Mesothelial cell of epicardium (in vitro differentiated cells): ENCODE results near the gene ABHD16A. TPM values are rescaled to one million over a fixed set of nuclear protein-coding genes. Genes with fewer than 3 reads are reported as not detected.
A peak's percentile ranks its signal among the peaks of the same experiment; 100 is the strongest.

Experiments
- DNase-seq, 2 experiments: peaks; one replicate each; pipeline ENCODE4 v3.0.0; 2021; ENCODE audit warnings: low spot score in 2 of 2; ENCODE audit not compliant: unreplicated experiment in 2 of 2
- H3K27ac Mint-ChIP-seq: 2 replicates; pipeline ENCODE4 v1.8.0; 2021; ENCODE audit warnings: mixed read lengths
- H3K27me3 Mint-ChIP-seq: 2 replicates; pipeline ENCODE4 v1.8.0; 2021; ENCODE audit warnings: low read depth, mixed read lengths
- H3K36me3 Mint-ChIP-seq: 2 replicates; pipeline ENCODE4 v1.8.0; 2021; ENCODE audit warnings: mixed read lengths
- H3K4me1 Mint-ChIP-seq: 2 replicates; pipeline ENCODE4 v1.8.0; 2021; ENCODE audit warnings: mixed read lengths
- H3K4me3 Mint-ChIP-seq: 2 replicates; pipeline ENCODE4 v1.8.0; 2021; ENCODE audit warnings: mild to moderate bottlenecking, moderate library complexity, mixed read lengths
- H3K9me3 Mint-ChIP-seq: 2 replicates; pipeline ENCODE4 v1.8.0; 2021; ENCODE audit warnings: mixed read lengths
- CTCF ChIP-seq: fragments of 200-600 bp; sonication (generic); IDR thresholded peaks from one replicate; pipeline ENCODE4 v1.5.0; 2021; ENCODE audit warnings: antibody characterized with exemption; ENCODE audit not compliant: unreplicated experiment
- total RNA-seq: library from RNA; stranded (reverse); gene quantifications from 3 replicates; pipeline ENCODE4 v1.2.1, GENCODE V29; 2021

ABHD16A gene
- total RNA-seq, 1 donor from 2014 or later = 54.1 TPM

- H3K4me1 Mint-ChIP-seq = peaks cover 47% of the 10 kb centered on the region
- peak; percentile 89 to 93 for DNase-seq
- no peak for TF ChIP-seq CTCF
- peak within 1 kb of the TSS; percentile 95 for H3K27ac Mint-ChIP-seq
- no peaks in the 10 kb centered on the region for H3K27me3 Mint-ChIP-seq
- peaks cover 18% of the 10 kb centered on the region for H3K36me3 Mint-ChIP-seq
- H3K4me3 Mint-ChIP-seq = peak within 1 kb of the TSS; percentile 86
- H3K9me3 Mint-ChIP-seq = no peaks in the 10 kb centered on the region
Observed at GRCh38 chr6:31665501-31666336, 37.4 kb downstream of the ABHD16A start, which contains the start of gene CSNK2B. CSNK2B (plus strand) TSS chr6:31666080; CDS start chr6:31666832, 752 bp downstream.

DNA sequence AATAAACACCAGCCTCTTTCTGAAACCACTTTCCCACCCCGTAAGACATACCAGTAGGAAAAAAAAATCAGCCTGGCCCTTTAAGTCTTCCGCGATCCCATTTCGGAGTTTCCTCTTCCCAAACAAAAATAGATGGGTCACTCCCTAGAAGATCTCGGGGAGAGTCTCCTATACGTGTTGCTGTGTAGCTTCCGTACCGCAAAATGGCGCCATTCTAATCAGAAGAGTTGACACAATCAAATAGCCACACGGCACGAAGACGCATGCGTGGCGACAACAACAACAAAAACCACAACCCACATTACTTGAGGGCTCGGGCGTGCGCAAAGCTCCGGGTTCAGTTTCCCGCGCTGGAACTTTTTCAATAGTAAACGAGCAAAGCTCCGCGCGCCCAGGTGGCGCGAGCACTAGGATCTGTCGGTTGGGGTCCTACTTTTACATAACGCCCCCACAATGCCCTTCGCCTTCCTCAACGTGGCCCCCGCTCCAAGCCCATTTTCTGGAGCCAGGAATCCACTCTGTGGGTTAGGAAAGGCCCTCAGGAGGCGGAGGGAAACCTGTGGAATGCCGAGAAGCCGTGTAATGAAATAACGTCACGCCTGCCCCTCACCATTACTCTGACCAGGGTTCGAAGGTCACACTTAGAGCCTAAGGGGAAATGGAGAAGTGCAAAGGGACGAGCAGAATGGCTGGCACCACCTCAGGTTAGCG is 38.2 kb downstream of the ABHD16A start, which contains the start of gene GPANK1:
Gene GPANK1, minus strand, starts transcription at position 208 of the 711 bp plus-strand sequence. CDS start 519 bp downstream, outside the sequence.
- peak; percentile 61 to 82 for DNase-seq

DNA sequence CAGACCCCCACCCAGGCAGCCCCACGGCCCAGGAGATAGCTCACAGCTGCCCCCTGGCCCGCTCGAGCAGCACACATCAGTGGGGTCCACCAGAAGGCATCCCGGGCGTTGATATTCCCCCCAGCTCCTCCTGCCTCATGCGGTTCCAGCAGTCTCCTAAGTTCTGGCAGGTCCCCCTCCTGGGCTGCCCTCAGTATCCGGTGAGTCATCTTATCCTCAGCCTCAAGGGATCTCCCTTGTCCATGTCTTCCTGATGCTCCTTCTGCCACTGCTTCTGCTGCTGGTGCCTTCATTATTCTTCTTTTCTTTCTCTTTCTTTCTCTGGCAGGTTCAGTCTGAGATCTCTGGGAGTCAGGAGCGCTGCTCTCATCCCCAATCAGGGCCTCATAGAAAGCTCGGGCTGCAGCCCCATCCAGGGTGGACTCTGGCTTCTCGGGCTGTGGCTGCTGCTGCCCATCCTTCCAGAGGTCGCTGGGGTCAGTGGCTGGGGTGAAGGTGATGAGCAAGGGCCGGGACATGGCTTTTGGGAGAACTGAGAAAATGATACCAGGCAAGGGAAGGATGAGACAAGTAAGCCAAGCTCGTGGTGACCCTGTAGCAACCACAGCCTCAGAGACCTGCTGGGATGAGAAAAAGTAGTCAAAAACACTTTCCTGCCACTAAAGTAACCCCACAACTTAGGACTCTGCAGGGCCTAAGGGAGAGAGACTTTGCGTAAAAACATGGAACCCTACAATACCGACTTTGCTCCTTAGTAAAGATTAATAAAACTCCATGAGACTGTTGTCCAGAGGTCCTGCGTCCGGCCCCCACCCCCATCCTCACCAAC is 38.9 kb downstream of the ABHD16A start:
- Mint-ChIP-seq H3K36me3 (peaks cover 10% of the 10 kb centered on the region), H3K4me1 (peaks cover 58% of the 10 kb centered on the region), H3K9me3 (no peaks in the 10 kb centered on the region), H3K27me3 (no peaks in the 10 kb centered on the region), H3K4me3 (peak overlapping the region; percentile 86), H3K27ac (peak overlapping the region; percentile 95)
- no peak for DNase-seq
- no peak for TF ChIP-seq CTCF

More for the DNA sequence above, 38.2 kb downstream of the ABHD16A start, which contains the start of gene GPANK1:
- peaks cover 13% of the 10 kb centered on the region for H3K36me3 Mint-ChIP-seq
- no peak for TF ChIP-seq CTCF
- H3K9me3 Mint-ChIP-seq = no peaks in the 10 kb centered on the region
- H3K27me3 Mint-ChIP-seq = no peaks in the 10 kb centered on the region
- H3K4me1 Mint-ChIP-seq = peaks cover 50% of the 10 kb centered on the region
- peak within 1 kb of the TSS; percentile 95 for H3K27ac Mint-ChIP-seq
- peak within 1 kb of the TSS; percentile 86 for H3K4me3 Mint-ChIP-seq

DNA sequence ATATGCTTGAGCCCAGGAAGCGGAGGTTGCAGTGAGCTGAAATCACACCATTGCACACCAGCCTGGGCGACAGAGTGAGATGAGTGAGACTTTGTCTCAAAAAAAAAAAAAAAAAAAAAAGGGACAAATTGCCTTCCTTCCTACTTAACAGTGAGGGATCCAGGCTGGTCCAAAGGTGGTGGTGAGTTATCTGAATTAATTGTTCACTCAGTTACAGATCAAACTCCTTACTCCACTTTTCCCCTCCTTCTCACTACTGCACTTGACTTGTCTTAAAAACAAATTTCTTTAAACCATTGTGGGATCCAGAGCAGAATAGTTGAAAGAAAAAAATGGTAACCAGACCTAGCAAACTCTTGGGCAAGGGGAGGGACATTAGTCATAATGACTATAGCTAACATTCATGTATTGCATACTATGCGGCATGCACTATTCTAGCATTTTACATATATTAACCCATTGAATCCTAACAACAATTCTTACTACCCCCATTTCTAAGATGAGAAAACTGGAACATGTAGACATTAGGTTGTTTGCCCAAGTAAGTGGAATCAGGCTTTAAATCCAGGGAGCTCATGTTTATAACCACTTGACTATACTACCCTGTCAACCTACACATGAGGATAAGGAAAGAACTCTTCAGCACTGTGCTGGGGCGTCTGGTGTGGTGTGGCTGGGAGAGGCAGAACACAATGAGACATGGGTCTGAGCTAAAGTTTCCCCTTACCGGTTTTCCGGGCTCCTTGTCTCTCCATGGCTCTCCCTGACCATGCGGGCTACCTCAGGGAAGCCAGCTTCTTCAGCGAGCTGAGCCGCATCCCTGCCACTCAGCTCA is 39.8 kb downstream of the ABHD16A start:
- peak overlapping the region; percentile 95 for H3K27ac Mint-ChIP-seq
- H3K27me3 Mint-ChIP-seq = no peaks in the 10 kb centered on the region
- DNase-seq = no peak
- H3K36me3 Mint-ChIP-seq = peaks cover 10% of the 10 kb centered on the region
- H3K9me3 Mint-ChIP-seq = no peaks in the 10 kb centered on the region
- no peak for TF ChIP-seq CTCF
- H3K4me1 Mint-ChIP-seq = peaks cover 65% of the 10 kb centered on the region
- peak overlapping the region; percentile 86 for H3K4me3 Mint-ChIP-seq
